SKM-1 (cell line): ENCODE results near the gene ANKRD55.
"Not testable (repeated sequence)": the region's sequence is repeated elsewhere in the genome, so short reads cannot be mapped to it uniquely, and the experiment has no call there.

Experiments used
- DNase-seq: peaks from one replicate; lab custom pipeline; 2025; ENCODE audit not compliant: unreplicated experiment; lab: John Stamatoyannopoulos, UW

Gene ANKRD55

GRCh38 chr5:56083286-56083854 is 149.8 kb downstream of the ANKRD55 start:
- DNase-seq: no peak

- not testable (repeated sequence) for DNase-seq
These were observed 152.0 kb downstream of the ANKRD55 start for GRCh38 chr5:56081053-56081642.

- DNase-seq: no peak
These were observed 152.6 kb downstream of the ANKRD55 start for GRCh38 chr5:56080375-56081052.

- DNase-seq: not testable (repeated sequence)
These were observed 154.0 kb downstream of the ANKRD55 start for GRCh38 chr5:56079157-56079500.

GRCh38 chr5:56078278-56079156 is 154.6 kb downstream of the ANKRD55 start:
- DNase-seq: no peak

- no peak for DNase-seq
These were observed 155.3 kb downstream of the ANKRD55 start for GRCh38 chr5:56077796-56078233.

- no peak for DNase-seq
These were observed 156.6 kb downstream of the ANKRD55 start for GRCh38 chr5:56076486-56076885.

- no peak for DNase-seq
These were observed 157.8 kb downstream of the ANKRD55 start for GRCh38 chr5:56075361-56075760.

GRCh38 chr5:56072863-56073766 is 160.0 kb downstream of the ANKRD55 start:
- no peak for DNase-seq

GRCh38 chr5:56071470-56071869 is 161.7 kb downstream of the ANKRD55 start:
- no peak for DNase-seq

GRCh38 chr5:56070851-56071465 is 162.2 kb downstream of the ANKRD55 start:
- DNase-seq: peak; percentile 35

- no peak for DNase-seq
These were observed 163.4 kb downstream of the ANKRD55 start for GRCh38 chr5:56069652-56070226.

- DNase-seq: no peak
These were observed 166.1 kb downstream of the ANKRD55 start for GRCh38 chr5:56066931-56067450.

- no peak for DNase-seq
These were observed 168.1 kb downstream of the ANKRD55 start for GRCh38 chr5:56064984-56065383.

- no peak for DNase-seq
These were observed 172.6 kb downstream of the ANKRD55 start for GRCh38 chr5:56060276-56061110.

- DNase-seq: no peak
These were observed 173.3 kb downstream of the ANKRD55 start for GRCh38 chr5:56059854-56060253.

- no peak for DNase-seq
These were observed 176.3 kb downstream of the ANKRD55 start for GRCh38 chr5:56056875-56057274.

GRCh38 chr5:56055859-56056258 is 177.3 kb downstream of the ANKRD55 start:
- no peak for DNase-seq

GRCh38 chr5:56055287-56055686 is 177.8 kb downstream of the ANKRD55 start:
- no peak for DNase-seq
